ENCODE results near the gene IQSEC2.

IQSEC2 gene

GRCh38 chrX:53317365-53318069 lies 36.1 kb upstream of the IQSEC2 start:
- H3K27me3 ChIP-seq (ENCODE audit: low read depth, low read length): no peaks in the 10 kb centered on the region
- no peak overlapping the region for H3K4me3 ChIP-seq (ENCODE audit: low read depth in 1 of 2, low read length in 2 of 2)
- no peak overlapping the region for H3K27ac ChIP-seq (ENCODE audit: low read length)
- peaks cover 0 to 24% of the 10 kb centered on the region in 2 donors for H3K4me1 ChIP-seq (ENCODE audit: control insufficient read depth in 1 of 2, insufficient read depth in 2 of 2, low read length in 2 of 2)
- H3K9me3 ChIP-seq (ENCODE audit: control insufficient read depth in 1 of 2, low read length in 2 of 2): no peaks in the 10 kb centered on the region
- no peaks in the 10 kb centered on the region for H3K36me3 ChIP-seq (ENCODE audit: control insufficient read depth in 1 of 2, insufficient read depth in 2 of 2, low read length in 2 of 2)

GRCh38 chrX:53316860-53317237 lies 35.5 kb upstream of the IQSEC2 start:
- Histone ChIP-seq H3K27ac (ENCODE audit: low read length) (no peak overlapping the region), H3K9me3 (ENCODE audit: control insufficient read depth in 1 of 2, low read length in 2 of 2) (no peaks in the 10 kb centered on the region), H3K27me3 (ENCODE audit: low read depth, low read length) (no peaks in the 10 kb centered on the region), H3K4me1 (ENCODE audit: control insufficient read depth in 1 of 2, insufficient read depth in 2 of 2, low read length in 2 of 2) (peaks cover 0 to 24% of the 10 kb centered on the region in 2 donors), H3K36me3 (ENCODE audit: control insufficient read depth in 1 of 2, insufficient read depth in 2 of 2, low read length in 2 of 2) (no peaks in the 10 kb centered on the region), H3K4me3 (ENCODE audit: low read depth in 1 of 2, low read length in 2 of 2) (no peak overlapping the region)

- Histone ChIP-seq H3K4me1 (ENCODE audit: control insufficient read depth in 1 of 2, insufficient read depth in 2 of 2, low read length in 2 of 2) (peaks cover 0 to 24% of the 10 kb centered on the region in 2 donors), H3K36me3 (ENCODE audit: control insufficient read depth in 1 of 2, insufficient read depth in 2 of 2, low read length in 2 of 2) (no peaks in the 10 kb centered on the region), H3K4me3 (ENCODE audit: low read depth in 1 of 2, low read length in 2 of 2) (no peak overlapping the region), H3K9me3 (ENCODE audit: control insufficient read depth in 1 of 2, low read length in 2 of 2) (no peaks in the 10 kb centered on the region), H3K27me3 (ENCODE audit: low read depth, low read length) (no peaks in the 10 kb centered on the region), H3K27ac (ENCODE audit: low read length) (no peak overlapping the region)
Observed at GRCh38 chrX:53316111-53316859, 34.9 kb upstream of the IQSEC2 start.

DNA sequence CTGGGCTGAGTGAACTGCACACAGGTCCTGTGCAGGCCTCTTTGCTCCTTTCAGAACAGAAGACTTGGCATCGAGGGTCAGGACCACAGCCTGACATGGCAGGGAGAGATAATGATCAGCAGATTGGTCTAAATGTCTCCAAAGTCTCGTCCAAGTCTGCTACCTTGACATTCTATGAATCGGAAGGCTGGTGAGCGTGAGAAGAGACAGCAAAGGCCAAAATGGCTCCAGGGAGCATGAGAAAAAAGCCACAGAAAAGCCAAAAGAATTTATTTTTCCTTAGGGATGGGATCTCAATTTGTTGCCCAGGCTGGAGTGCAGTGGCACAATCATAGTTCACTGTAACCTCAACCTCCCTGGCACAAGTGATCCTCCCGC lies 32.3 kb upstream of the IQSEC2 start:
- Histone ChIP-seq H3K9me3 (ENCODE audit: control insufficient read depth in 1 of 2, low read length in 2 of 2) (no peaks in the 10 kb centered on the region), H3K27ac (ENCODE audit: low read length) (no peak overlapping the region), H3K27me3 (ENCODE audit: low read depth, low read length) (no peaks in the 10 kb centered on the region), H3K4me1 (ENCODE audit: control insufficient read depth in 1 of 2, insufficient read depth in 2 of 2, low read length in 2 of 2) (peaks cover 0 to 10% of the 10 kb centered on the region in 2 donors), H3K36me3 (ENCODE audit: control insufficient read depth in 1 of 2, insufficient read depth in 2 of 2, low read length in 2 of 2) (no peaks in the 10 kb centered on the region), H3K4me3 (ENCODE audit: low read depth in 1 of 2, low read length in 2 of 2) (no peak overlapping the region)

DNA sequence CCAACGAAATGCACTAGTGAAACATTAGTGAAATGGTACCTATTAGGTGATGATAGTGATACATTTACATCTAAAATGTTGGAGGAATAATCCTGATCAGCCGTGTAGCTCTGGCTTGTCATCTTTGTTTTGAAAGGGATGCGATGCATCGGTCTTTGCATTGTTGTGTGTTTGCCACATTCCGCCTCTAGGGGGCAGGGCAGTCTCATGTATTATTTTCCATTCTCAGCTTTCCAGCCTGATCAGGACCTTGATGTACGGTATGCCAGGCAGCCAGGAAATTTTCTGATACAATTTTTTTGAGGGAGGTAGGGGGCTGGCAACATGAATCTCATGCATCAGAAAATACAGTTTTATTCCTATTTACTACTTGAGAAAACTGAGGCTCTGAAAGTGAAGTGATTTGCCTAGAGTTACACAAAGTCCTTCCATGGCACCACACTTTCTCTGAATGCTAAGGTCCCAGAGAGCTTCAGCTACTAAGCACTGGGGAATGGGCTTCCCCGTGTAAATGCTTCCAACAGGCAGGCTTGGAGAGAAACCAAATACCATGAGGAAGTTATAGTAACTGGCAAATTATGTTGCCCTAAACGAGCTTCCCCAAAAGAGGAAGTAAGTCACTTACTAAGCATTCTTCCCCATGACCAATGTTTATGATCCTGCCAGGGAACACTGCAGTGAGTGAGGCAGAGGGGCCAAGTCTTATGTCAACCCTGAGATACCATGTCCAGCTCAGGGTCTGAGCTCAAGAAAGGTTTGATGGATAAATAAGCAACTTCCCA lies 31.8 kb upstream of the IQSEC2 start:
- Histone ChIP-seq H3K27ac (ENCODE audit: low read length) (no peak overlapping the region), H3K9me3 (ENCODE audit: control insufficient read depth in 1 of 2, low read length in 2 of 2) (no peaks in the 10 kb centered on the region), H3K4me1 (ENCODE audit: control insufficient read depth in 1 of 2, insufficient read depth in 2 of 2, low read length in 2 of 2) (peaks cover 0 to 6% of the 10 kb centered on the region in 2 donors), H3K27me3 (ENCODE audit: low read depth, low read length) (no peaks in the 10 kb centered on the region), H3K36me3 (ENCODE audit: control insufficient read depth in 1 of 2, insufficient read depth in 2 of 2, low read length in 2 of 2) (no peaks in the 10 kb centered on the region), H3K4me3 (ENCODE audit: low read depth in 1 of 2, low read length in 2 of 2) (no peak overlapping the region)

DNA sequence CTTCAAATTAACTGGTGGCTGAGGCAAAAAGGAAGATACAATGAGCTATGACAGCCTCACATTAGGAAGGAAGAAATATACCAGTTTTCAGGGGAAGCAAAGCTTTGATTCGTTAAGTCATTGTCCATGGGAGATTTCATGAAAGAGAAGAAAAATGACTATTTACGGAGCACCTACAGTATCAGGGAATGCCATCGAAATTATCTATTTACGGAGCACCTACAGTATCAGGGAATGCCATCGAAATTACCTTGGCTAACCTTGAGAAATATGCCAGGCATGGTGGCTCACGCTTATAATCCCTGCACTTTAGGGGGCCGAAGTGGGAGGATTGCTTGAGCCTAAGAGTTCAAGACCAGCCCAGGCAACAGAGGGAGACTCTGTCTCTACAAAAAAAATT lies 28.5 kb upstream of the IQSEC2 start:
- no peak overlapping the region for H3K27ac ChIP-seq (ENCODE audit: low read length)
- H3K4me3 ChIP-seq (ENCODE audit: low read depth in 1 of 2, low read length in 2 of 2): no peak overlapping the region
- no peaks in the 10 kb centered on the region for H3K36me3 ChIP-seq (ENCODE audit: control insufficient read depth in 1 of 2, insufficient read depth in 2 of 2, low read length in 2 of 2)
- H3K4me1 ChIP-seq (ENCODE audit: control insufficient read depth in 1 of 2, insufficient read depth in 2 of 2, low read length in 2 of 2): no peaks in the 10 kb centered on the region
- no peaks in the 10 kb centered on the region for H3K9me3 ChIP-seq (ENCODE audit: control insufficient read depth in 1 of 2, low read length in 2 of 2)
- no peaks in the 10 kb centered on the region for H3K27me3 ChIP-seq (ENCODE audit: low read depth, low read length)

DNA sequence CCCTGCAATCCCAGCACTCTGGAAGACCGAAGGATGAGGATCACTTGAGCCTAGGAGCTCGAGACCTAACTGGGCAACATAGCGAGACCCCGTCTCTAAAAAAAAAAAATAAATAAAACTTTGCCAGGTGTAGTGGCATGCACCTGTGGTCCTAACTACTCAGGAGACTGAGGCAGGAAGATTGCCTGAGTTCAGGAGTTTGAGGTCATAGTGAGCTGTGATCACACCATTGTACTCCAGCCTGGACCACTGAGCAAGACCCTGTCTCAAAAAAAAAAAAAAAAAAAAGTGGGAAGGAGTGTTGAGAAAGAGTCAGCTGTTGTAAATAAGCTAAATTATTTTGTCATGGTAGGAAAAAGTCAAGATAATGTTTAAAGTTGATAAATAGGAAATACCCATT lies 27.5 kb upstream of the IQSEC2 start:
- no peaks in the 10 kb centered on the region for H3K27me3 ChIP-seq (ENCODE audit: low read depth, low read length)

GRCh38 chrX:53305996-53306937 lies 24.9 kb upstream of the IQSEC2 start:
- H3K27me3 ChIP-seq (ENCODE audit: low read depth, low read length): no peaks in the 10 kb centered on the region
- no peak overlapping the region for H3K4me3 ChIP-seq (ENCODE audit: low read depth in 1 of 2, low read length in 2 of 2)
- no peaks in the 10 kb centered on the region for H3K9me3 ChIP-seq (ENCODE audit: control insufficient read depth in 1 of 2, low read length in 2 of 2)
- H3K36me3 ChIP-seq (ENCODE audit: control insufficient read depth in 1 of 2, insufficient read depth in 2 of 2, low read length in 2 of 2): no peaks in the 10 kb centered on the region
- no peak overlapping the region for H3K27ac ChIP-seq (ENCODE audit: low read length)
- no peaks in the 10 kb centered on the region for H3K4me1 ChIP-seq (ENCODE audit: control insufficient read depth in 1 of 2, insufficient read depth in 2 of 2, low read length in 2 of 2)

More for the DNA sequence above, 27.5 kb upstream of the IQSEC2 start:
- Histone ChIP-seq H3K9me3 (ENCODE audit: control insufficient read depth in 1 of 2, low read length in 2 of 2) (no peaks in the 10 kb centered on the region), H3K36me3 (ENCODE audit: control insufficient read depth in 1 of 2, insufficient read depth in 2 of 2, low read length in 2 of 2) (no peaks in the 10 kb centered on the region), H3K4me1 (ENCODE audit: control insufficient read depth in 1 of 2, insufficient read depth in 2 of 2, low read length in 2 of 2) (no peaks in the 10 kb centered on the region), H3K4me3 (ENCODE audit: low read depth in 1 of 2, low read length in 2 of 2) (no peak overlapping the region), H3K27ac (ENCODE audit: low read length) (no peak overlapping the region)

GRCh38 chrX:53305219-53305995 lies 24.0 kb upstream of the IQSEC2 start:
- Histone ChIP-seq H3K36me3 (ENCODE audit: control insufficient read depth in 1 of 2, insufficient read depth in 2 of 2, low read length in 2 of 2) (no peaks in the 10 kb centered on the region), H3K4me3 (ENCODE audit: low read depth in 1 of 2, low read length in 2 of 2) (no peak overlapping the region), H3K9me3 (ENCODE audit: control insufficient read depth in 1 of 2, low read length in 2 of 2) (no peaks in the 10 kb centered on the region), H3K27me3 (ENCODE audit: low read depth, low read length) (no peaks in the 10 kb centered on the region), H3K4me1 (ENCODE audit: control insufficient read depth in 1 of 2, insufficient read depth in 2 of 2, low read length in 2 of 2) (no peaks in the 10 kb centered on the region), H3K27ac (ENCODE audit: low read length) (no peak overlapping the region)

DNA sequence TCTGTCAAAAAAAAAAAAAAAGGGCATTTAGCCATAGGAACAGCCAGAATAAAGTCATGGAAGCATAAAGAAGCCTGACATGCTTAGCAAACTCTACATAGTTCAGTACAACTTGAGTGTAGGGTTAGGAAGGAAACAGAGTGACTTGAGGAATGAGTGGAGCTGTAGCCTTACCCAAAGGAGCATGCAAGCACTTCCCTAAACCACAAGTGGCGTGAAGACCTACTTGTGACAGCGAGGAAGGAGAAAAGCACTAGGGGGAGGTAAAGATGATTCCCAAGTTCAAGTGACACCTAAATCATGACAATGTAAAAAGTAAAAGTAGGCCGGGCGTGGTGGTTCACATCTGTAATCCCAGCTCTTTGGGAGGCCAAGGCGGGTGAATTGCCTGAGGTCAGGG lies 21.8 kb upstream of the IQSEC2 start:
- Histone ChIP-seq H3K27me3 (ENCODE audit: low read depth, low read length) (no peaks in the 10 kb centered on the region), H3K36me3 (ENCODE audit: control insufficient read depth in 1 of 2, insufficient read depth in 2 of 2, low read length in 2 of 2) (no peaks in the 10 kb centered on the region), H3K27ac (ENCODE audit: low read length) (no peak overlapping the region), H3K9me3 (ENCODE audit: control insufficient read depth in 1 of 2, low read length in 2 of 2) (no peaks in the 10 kb centered on the region), H3K4me1 (ENCODE audit: control insufficient read depth in 1 of 2, insufficient read depth in 2 of 2, low read length in 2 of 2) (no peaks in the 10 kb centered on the region), H3K4me3 (ENCODE audit: low read depth in 1 of 2, low read length in 2 of 2) (no peak overlapping the region)

Data from muscle layer of duodenum (tissue), 2 donors.